GM12873 (cell line): Measurements from ENCODE around the gene MUC5AC.

Experiments used
- TF ChIP-seq, protein P1 (sequence below): IDR thresholded peaks from 2 replicates; pipeline ENCODE4 v1.5.1; 2012; ENCODE audit warnings: low read depth, mild to moderate bottlenecking, moderate library complexity, low read length, control low read depth; ENCODE audit not compliant: insufficient read depth; ENCODE audit errors: missing control alignments

MUC5AC gene

DNA sequence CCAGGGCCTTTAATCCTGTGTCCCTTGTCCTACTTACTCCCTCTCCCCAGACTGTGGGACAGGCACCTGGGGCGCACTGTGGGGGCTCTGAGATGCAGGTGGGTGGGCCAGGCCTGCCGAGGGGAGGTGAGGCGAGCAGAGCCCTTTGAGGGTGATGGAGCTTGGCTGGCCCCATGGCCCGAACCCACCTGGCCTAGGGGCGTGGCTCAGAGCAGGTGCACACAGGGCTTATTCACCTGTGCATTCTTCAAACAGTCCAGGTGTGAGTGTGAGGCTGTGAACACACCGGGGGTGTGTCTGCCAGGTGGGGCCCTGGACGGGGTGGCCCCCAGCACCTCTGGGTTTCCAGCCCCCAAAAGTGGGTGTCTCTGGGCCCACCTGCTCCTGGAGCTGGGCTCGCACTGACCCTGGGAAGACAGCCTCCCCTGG, 9.0 kb upstream of the MUC5AC start:
- TF ChIP-seq, protein P1, sequence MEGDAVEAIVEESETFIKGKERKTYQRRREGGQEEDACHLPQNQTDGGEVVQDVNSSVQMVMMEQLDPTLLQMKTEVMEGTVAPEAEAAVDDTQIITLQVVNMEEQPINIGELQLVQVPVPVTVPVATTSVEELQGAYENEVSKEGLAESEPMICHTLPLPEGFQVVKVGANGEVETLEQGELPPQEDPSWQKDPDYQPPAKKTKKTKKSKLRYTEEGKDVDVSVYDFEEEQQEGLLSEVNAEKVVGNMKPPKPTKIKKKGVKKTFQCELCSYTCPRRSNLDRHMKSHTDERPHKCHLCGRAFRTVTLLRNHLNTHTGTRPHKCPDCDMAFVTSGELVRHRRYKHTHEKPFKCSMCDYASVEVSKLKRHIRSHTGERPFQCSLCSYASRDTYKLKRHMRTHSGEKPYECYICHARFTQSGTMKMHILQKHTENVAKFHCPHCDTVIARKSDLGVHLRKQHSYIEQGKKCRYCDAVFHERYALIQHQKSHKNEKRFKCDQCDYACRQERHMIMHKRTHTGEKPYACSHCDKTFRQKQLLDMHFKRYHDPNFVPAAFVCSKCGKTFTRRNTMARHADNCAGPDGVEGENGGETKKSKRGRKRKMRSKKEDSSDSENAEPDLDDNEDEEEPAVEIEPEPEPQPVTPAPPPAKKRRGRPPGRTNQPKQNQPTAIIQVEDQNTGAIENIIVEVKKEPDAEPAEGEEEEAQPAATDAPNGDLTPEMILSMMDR, result no peak

DNA sequence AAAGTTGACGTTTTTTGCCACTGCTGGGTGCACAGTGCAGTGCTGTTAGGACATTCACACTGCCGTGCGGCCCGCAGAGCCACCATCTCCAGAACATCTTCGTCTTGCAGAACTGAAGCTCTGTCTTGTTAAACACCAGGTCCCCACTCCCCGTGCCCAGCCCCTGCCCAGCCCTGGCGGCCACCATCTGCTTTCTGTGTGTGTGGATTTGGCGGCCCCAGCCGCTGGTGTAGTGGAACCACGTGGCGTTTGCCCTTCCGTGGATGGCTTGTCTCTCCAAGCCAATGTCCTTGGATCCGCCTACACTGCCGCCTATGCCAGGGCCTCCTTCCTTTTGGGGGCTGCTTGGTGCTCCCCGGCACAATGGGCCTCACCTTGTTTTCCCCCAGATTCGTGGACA, 8.2 kb upstream of the MUC5AC start:
- TF ChIP-seq, protein P1, result no peak

DNA sequence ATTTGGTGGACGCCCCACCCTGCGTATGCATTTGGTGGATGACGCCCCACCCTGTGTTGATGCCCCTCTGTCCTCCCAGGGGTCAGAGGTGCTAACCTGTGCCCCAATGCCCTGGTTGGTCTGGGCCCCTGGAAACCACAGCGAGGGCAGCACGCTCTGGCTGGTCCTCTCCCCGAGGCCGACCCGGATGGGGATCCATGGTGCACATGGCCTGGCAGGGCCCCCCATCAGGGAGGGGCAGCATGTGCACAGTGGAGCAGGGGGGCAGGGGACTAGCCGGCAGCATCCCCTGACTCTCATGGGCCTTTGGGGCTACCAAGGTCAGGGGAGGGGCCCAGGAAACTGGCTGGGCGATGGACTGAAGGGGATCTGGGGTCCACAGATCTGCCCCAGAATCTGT, 7.6 kb upstream of the MUC5AC start:
- TF ChIP-seq, protein P1, result no peak

DNA sequence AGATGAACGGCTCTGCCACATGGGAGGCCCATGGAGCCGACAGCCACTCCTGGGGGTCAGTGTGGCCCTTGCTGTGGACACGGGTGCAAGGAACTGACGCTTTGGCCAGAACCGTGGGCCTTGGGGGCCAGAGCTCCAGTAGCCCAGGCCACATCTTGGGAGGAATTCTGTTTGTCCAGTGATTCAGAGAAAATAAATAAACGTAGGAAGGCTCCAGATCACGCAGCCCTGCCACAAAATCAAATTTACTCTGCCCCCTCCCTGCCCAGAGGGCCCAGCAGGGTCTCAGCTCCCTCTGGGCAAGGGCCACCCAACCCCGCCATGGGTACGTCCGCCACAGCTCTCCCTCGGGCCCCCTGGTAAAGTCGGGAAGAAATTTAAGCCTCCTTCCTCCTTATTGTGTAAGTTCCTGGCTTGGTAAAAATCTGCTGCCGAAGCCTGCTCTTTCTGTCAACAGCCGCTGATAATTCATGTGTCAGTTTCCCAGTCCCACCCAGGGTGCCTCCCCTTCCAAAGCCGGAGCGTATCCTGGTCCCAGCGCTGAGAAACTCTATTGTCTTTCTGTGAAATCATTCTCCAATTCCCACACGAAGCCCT, 6.9 kb upstream of the MUC5AC start:
- TF ChIP-seq, protein P1, result no peak

DNA sequence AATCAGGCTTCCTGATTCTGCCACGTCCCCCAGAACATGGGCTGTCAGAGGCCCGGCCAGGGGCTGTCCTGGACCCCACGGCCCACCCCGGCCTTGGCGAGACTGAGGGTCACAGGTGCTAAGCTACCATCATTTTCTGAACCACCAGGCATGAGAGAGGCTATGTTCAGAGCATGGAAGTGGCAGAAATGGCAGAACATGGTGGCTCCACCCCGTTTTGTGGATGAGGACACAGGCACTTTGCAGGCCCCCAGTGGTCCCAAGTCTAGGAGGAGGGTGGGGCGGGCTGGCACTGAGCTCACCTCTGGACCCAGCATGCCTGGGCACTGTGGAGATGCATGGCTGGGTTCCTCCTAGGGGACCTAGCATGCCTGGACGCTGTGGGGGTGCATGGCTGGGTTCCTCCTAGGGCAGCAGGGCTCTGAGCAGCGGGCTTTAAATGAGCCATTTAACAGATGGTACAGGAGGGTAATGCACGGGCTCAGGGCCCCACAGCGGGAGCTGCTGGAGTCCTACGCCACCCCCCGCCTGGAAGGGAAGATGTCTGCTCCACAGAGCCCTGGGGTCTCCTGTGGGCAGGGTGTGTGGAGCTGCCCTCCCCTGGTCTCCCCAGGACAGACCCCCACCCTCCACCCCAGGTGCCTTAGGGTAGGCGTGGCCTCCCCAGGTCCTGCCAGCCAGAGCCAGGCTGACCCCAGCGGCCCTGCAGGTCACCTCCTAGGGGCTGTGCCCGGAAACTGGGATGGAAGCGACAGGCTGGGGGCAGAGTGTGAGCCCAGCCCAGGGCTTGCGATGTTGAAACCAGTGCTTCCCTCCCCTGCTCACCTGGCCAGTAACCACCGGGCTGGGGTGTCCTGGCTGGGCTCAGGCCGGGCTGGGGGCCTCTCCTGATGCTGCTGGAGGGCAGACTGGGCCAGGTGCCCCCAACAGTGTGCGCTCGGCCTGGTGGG, 6.1 kb upstream of the MUC5AC start:
- TF ChIP-seq, protein P1, result no peak

DNA sequence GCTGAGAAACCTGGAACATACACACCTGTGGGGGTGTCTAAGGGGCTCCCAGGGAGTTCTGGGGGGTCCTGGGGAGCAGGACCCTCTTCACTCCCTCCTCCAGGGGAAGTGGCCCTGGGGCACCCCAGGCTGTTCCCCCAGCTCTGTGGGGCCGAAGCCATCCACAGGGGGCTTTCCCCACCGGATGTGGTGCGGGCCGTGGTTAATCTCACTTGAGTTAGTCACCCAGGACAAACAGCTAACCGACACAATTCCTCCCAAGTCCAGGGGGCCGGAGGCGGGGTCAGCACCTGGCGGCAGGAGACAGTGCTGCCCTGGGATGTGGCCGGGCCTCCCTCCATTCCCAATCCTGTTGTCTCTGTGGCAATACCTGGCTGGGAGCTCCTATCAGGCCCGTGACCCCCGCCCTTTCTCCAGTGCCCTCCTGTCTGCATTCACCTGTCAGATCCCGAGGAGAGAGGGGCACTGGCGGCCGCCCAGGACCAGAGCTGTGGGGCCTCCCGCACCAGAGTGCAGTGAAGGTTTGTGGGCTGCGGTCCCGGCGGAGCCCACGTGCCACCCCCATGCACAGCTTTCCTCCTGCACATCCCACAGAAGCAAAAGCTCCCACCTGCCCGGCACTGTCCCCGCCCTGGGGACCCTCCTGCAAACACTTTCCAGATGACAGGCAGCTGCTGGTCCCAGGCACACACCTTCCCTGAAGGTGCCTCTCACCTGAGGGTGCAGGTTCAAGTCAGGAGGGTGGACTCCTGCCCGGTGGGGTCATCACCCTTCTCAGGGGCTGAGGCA, 5.2 kb upstream of the MUC5AC start:
- TF ChIP-seq, protein P1, result no peak
